ENCODE measurements around the gene ATP1A4. TPM values are rescaled to one million over a fixed set of nuclear protein-coding genes. Genes with fewer than 3 reads are reported as not detected.

The ATP1A4 gene
- total RNA-seq, 1 experiment from 2014 or later: not detected

- in situ Hi-C loops (cut with HindIII; ENCODE audit: low pct_unique_long_range_greater_than_20kb, low sequenced_read_pairs): no loop called here
- CTCF ChIA-PET: no interaction called here
- no peaks in the 10 kb centered on the region for H3K36me3 ChIP-seq (ENCODE audit: control insufficient read depth, insufficient read depth, low read length)
- H3K9me3 ChIP-seq (ENCODE audit: control insufficient read depth, insufficient read depth, low read depth, low read length): no peaks in the 10 kb centered on the region
- no peak overlapping the region for H3K27ac ChIP-seq (ENCODE audit: low read length)
- intact Hi-C loops (cut with micrococcal nuclease; ENCODE audit: unreplicated experiment): no loop called here
- POLR2A ChIA-PET: no interaction called here
- no peak for TF ChIP-seq POLR2AphosphoS5 (IDR thresholded peaks at IDR 0.05; ENCODE audit: low read depth, low read length)
- no peak for TF ChIP-seq TCF7L2 (IDR thresholded peaks at IDR 0.05; ENCODE audit: low read depth, low read length)
- TF ChIP-seq REST (IDR thresholded peaks at IDR 0.05; ENCODE audit: insufficient read depth in 1 of 2, low read depth in 2 of 2, low read length in 1 of 2): no peak
- TF ChIP-seq CTCF (IDR thresholded peaks at IDR 0.05): no peak
- no peak for TF ChIP-seq SIN3A (IDR thresholded peaks at IDR 0.05; ENCODE audit: borderline replicate concordance, insufficient read depth, low read depth, low read length)
- no TSS peak for BruUV-seq (replicated peaks)
- ATAC-seq (no peak), DNase-seq (ENCODE audit: low read depth, low spot score) (no peak)
- H3K27me3 ChIP-seq (ENCODE audit: control insufficient read depth, insufficient read depth, low read length): peaks cover 2% of the 10 kb centered on the region; the same call in 1 of the 2 replicates
- no peaks in the 10 kb centered on the region for H3K4me1 ChIP-seq (ENCODE audit: control insufficient read depth, insufficient read depth, low read length)
- H3K4me3 ChIP-seq (ENCODE audit: low read depth in 2 of 2, low read length in 2 of 2): no peak overlapping the region
Observed at GRCh38 chr1:160149716-160150115, 1.7 kb upstream of the ATP1A4 start.

- DNase-seq (ENCODE audit: low read depth, low spot score) (no peak), ATAC-seq (no peak)
- Histone ChIP-seq H3K27ac (ENCODE audit: low read length) (no peak overlapping the region), H3K4me3 (ENCODE audit: low read depth in 2 of 2, low read length in 2 of 2) (no peak overlapping the region), H3K4me1 (ENCODE audit: control insufficient read depth, insufficient read depth, low read length) (no peaks in the 10 kb centered on the region), H3K27me3 (ENCODE audit: control insufficient read depth, insufficient read depth, low read length) (no peaks in the 10 kb centered on the region), H3K9me3 (ENCODE audit: control insufficient read depth, insufficient read depth, low read depth, low read length) (no peaks in the 10 kb centered on the region), H3K36me3 (ENCODE audit: control insufficient read depth, insufficient read depth, low read length) (no peaks in the 10 kb centered on the region)
- CTCF ChIA-PET: no interaction called here
- in situ Hi-C loops (cut with HindIII; ENCODE audit: low pct_unique_long_range_greater_than_20kb, low sequenced_read_pairs): no loop called here
- POLR2A ChIA-PET: no interaction called here
- intact Hi-C loops (cut with micrococcal nuclease; ENCODE audit: unreplicated experiment): no loop called here
- BruUV-seq (replicated peaks): no TSS peak
- no peak for TF ChIP-seq CTCF (IDR thresholded peaks at IDR 0.05)
- no peak for TF ChIP-seq SIN3A (IDR thresholded peaks at IDR 0.05; ENCODE audit: borderline replicate concordance, insufficient read depth, low read depth, low read length)
- TF ChIP-seq POLR2AphosphoS5 (IDR thresholded peaks at IDR 0.05; ENCODE audit: low read depth, low read length): no peak
- TF ChIP-seq TCF7L2 (IDR thresholded peaks at IDR 0.05; ENCODE audit: low read depth, low read length): no peak
- TF ChIP-seq REST (IDR thresholded peaks at IDR 0.05; ENCODE audit: insufficient read depth in 1 of 2, low read depth in 2 of 2, low read length in 1 of 2): no peak
Observed at GRCh38 chr1:160154790-160155189, 3.4 kb downstream of the ATP1A4 start.

Data from Panc1 (cell line).